Activated CD4-positive, CD25-positive, alpha-beta regulatory T cell treated with anti-CD3 and anti-CD28 coated beads, Interleukin-2, amount 50 U/mL, for 72 hours (primary cell): ENCODE data around the gene PTPRG.

Experiments used
- DNase-seq: peaks from one replicate; pipeline ENCODE4 v3.0.0; 2021

Gene PTPRG

GRCh38 chr3:62261736-62262135 is 700.4 kb downstream of the PTPRG start:
- no peak for DNase-seq

GRCh38 chr3:62265528-62265927 is 704.2 kb downstream of the PTPRG start:
- no peak for DNase-seq

GRCh38 chr3:62266668-62267283 is 705.4 kb downstream of the PTPRG start:
- DNase-seq = no peak

GRCh38 chr3:62276658-62277180 is 715.3 kb downstream of the PTPRG start:
- no peak for DNase-seq

GRCh38 chr3:62277450-62277849 is 716.1 kb downstream of the PTPRG start:
- DNase-seq = no peak

GRCh38 chr3:62277986-62278385 is 716.6 kb downstream of the PTPRG start:
- DNase-seq = no peak

GRCh38 chr3:62281726-62282125 is 720.4 kb downstream of the PTPRG start:
- DNase-seq = no peak

GRCh38 chr3:62284442-62284841 is 723.1 kb downstream of the PTPRG start:
- no peak for DNase-seq

GRCh38 chr3:62287392-62287927 is 726.1 kb downstream of the PTPRG start:
- DNase-seq = no peak

- DNase-seq = no peak
Observed at GRCh38 chr3:62289922-62290321, 728.6 kb downstream of the PTPRG start.

GRCh38 chr3:62293051-62293780 is 731.8 kb downstream of the PTPRG start:
- DNase-seq = no peak

- no peak for DNase-seq
Observed at GRCh38 chr3:62295571-62295970, 734.2 kb downstream of the PTPRG start.

- no peak for DNase-seq
Observed at GRCh38 chr3:62300617-62301016, 739.2 kb downstream of the PTPRG start.

- no peak for DNase-seq
Observed at GRCh38 chr3:62312201-62312600, 750.8 kb downstream of the PTPRG start.

- DNase-seq = no peak
Observed at GRCh38 chr3:62316525-62316924, 755.2 kb downstream of the PTPRG start.

GRCh38 chr3:62318365-62318751 is 757.0 kb downstream of the PTPRG start:
- no peak for DNase-seq

- peak; percentile 62 for DNase-seq
Observed at GRCh38 chr3:62318752-62319569, 757.6 kb downstream of the PTPRG start.

- DNase-seq = no peak
Observed at GRCh38 chr3:62319570-62320243, 758.3 kb downstream of the PTPRG start.

- DNase-seq = no peak
Observed at GRCh38 chr3:62323241-62323640, 761.9 kb downstream of the PTPRG start.

GRCh38 chr3:62325896-62326295 is 764.5 kb downstream of the PTPRG start:
- no peak for DNase-seq

GRCh38 chr3:62329971-62330370 is 768.6 kb downstream of the PTPRG start:
- no peak for DNase-seq

- no peak for DNase-seq
Observed at GRCh38 chr3:62332017-62332416, 770.6 kb downstream of the PTPRG start.

GRCh38 chr3:62332835-62333244 is 771.5 kb downstream of the PTPRG start:
- DNase-seq = no peak
